GM18508 (cell line): Measurements from ENCODE around the gene EME2.

ENCODE experiments used
- ATAC-seq: cut with Tn5 transposase; IDR thresholded peaks from one replicate; pipeline ENCODE4 v1.9.1; 2021; ENCODE audit warnings: moderate number of reproducible peaks; ENCODE audit not compliant: insufficient read depth, unreplicated experiment

Gene EME2

GRCh38 chr16:1816396-1817275, 44.0 kb downstream of the EME2 start:
- no peak for ATAC-seq

- ATAC-seq: no peak
Measured at GRCh38 chr16:1817276-1817589, 44.6 kb downstream of the EME2 start.

GRCh38 chr16:1817716-1818115, 45.1 kb downstream of the EME2 start:
- ATAC-seq: no peak

- no peak for ATAC-seq
Measured at GRCh38 chr16:1818204-1818872, 45.7 kb downstream of the EME2 start.

DNA sequence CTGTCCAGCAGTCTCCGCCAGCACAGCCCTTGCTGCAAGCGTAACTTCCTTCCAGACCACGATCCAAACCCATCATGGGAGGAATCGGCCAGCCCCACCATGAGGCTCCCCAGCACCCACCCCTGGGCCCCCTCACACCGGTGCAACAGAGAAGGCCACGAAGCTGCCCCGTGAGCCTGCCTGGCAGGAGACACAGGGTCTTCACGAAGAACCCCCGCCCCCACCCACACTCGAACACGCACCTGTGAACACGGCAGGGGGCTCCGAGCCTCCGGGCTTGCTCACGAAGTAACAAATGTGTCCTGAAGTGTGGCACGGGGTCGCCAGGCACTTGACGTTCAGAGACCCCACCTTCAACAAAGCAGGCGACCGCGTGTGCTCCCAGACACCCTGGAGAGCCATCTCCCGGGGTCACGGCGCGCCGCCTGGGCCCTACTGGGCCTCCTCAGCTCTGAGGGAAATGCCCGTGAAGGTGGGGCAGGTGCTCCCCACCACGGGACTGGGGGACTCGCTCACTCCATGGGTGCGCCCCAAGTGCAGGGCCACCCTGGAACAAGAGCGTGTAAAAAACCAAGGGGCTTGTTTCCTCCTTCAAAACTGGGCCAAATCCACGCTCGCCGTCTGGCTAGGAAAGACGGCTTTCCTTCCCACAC, 46.4 kb downstream of the EME2 start:
- ATAC-seq: no peak

- no peak for ATAC-seq
Measured at GRCh38 chr16:1819611-1820010, 47.0 kb downstream of the EME2 start.

GRCh38 chr16:1820096-1820945, 47.7 kb downstream of the EME2 start:
- no peak for ATAC-seq

DNA sequence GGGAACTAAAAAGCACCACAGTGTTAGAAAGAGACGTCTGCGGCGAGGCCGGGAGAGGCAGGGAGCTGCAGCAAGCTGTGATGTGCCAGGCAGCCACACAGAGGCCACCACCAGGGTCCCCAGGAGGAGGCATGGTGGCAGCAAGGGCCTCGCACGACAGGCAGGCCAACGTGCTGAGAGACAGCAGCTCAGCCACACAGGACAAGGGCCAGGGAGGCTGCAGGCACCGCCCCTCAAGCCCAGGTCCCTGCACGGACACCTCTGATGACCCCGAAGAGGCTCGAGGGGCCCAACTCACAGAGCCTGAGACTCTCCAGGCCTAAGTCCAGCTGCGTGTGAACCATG, 48.3 kb downstream of the EME2 start:
- ATAC-seq: no peak

GRCh38 chr16:1821861-1822611, 49.4 kb downstream of the EME2 start:
- ATAC-seq: no peak

DNA sequence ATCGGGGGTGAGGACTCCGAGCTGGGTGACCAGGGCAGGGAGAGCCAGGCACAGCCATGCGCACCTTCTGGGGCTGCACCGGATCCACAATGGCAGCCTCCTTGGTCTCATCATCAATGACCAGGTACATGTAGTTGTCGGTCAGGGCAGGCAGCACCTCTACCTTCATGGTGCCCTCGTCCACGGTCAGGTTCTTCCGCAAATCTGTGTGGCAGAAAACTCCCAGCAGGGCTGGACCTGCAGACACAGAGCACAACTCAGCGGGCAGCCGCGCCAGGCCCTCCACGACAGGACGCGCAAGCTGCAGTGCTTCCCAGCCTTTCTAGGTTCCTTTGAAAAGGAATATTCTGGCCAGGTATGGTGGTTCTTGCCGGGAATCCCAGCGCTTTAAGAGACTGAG, 50.2 kb downstream of the EME2 start:
- no peak for ATAC-seq

GRCh38 chr16:1823821-1824220, 51.2 kb downstream of the EME2 start:
- no peak for ATAC-seq

DNA sequence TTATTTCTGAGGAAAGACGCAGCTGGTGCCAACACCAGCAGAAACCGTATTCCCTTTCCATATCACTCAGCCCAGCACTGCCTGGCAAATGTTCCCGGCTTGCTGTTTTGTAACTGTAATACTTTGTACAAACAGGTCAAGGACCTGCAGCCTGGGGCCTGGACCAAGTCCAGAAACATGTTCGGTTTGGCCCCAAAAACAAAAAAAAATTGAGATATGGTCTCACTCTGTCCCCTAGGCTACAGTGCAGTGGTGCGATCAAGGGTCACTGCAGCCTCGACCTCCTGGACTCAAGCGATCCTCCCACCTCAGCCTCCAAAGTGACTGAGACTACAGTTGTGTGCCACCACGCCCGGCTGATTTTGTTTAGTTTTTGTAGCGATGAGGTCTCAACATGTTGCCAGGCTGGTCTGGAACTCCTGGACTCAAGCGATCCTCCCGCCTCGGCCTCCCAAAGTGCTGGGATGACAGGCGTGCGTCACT, 52.8 kb downstream of the EME2 start:
- ATAC-seq: no peak
